Measurements from ENCODE around the gene EEF1AKMT4. TPM values are rescaled to one million over a fixed set of nuclear protein-coding genes. Genes with fewer than 3 reads are reported as not detected.

EEF1AKMT4 gene
- total and polyA plus RNA-seq, 9 donors: 1.0 to 2.1 (median 1.6) TPM

DNA sequence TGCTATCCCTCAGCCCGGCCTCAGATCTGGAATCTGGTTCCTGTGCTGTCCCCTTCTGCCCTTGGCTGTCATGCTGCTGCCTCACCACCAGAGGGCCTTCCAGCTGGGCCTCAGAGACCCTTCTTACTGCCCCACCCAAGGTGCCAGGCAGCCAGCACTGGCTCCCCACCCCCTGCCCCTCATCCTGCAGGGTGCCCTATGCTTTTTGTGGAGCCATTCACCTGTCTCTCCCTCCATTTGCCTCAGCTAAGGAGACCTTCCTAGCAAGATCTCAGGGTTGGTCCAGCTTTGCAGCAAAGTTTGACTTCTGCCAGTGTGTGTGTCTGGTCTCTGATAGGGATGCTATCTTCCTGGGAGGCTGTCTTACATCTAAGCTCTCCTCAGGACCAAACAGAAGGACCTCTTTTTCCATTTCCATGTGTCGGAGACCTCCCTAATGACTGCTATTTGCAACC is 22.0 kb upstream of the EEF1AKMT4 start:
- Histone ChIP-seq H3K27me3 (ENCODE audit: control insufficient read depth, insufficient read depth, low read length) (peaks cover 59% of the 10 kb centered on the region), H3K36me3 (ENCODE audit: control insufficient read depth, insufficient read depth, low read length) (no peaks in the 10 kb centered on the region), H3K4me1 (ENCODE audit: control insufficient read depth, insufficient read depth, low read length) (peaks cover 15% of the 10 kb centered on the region), H3K27ac (ENCODE audit: low read length) (no peak overlapping the region), H3K4me3 (ENCODE audit: low read length) (no peak overlapping the region), H3K9me3 (replicated peaks; ENCODE audit: control insufficient read depth, low read depth, low read length) (no peaks in the 10 kb centered on the region)
- no peak for DNase-seq
- 22% methylated on average over 1 of the region's 2 CpGs for WGBS (ENCODE audit: insufficient coverage)

DNA sequence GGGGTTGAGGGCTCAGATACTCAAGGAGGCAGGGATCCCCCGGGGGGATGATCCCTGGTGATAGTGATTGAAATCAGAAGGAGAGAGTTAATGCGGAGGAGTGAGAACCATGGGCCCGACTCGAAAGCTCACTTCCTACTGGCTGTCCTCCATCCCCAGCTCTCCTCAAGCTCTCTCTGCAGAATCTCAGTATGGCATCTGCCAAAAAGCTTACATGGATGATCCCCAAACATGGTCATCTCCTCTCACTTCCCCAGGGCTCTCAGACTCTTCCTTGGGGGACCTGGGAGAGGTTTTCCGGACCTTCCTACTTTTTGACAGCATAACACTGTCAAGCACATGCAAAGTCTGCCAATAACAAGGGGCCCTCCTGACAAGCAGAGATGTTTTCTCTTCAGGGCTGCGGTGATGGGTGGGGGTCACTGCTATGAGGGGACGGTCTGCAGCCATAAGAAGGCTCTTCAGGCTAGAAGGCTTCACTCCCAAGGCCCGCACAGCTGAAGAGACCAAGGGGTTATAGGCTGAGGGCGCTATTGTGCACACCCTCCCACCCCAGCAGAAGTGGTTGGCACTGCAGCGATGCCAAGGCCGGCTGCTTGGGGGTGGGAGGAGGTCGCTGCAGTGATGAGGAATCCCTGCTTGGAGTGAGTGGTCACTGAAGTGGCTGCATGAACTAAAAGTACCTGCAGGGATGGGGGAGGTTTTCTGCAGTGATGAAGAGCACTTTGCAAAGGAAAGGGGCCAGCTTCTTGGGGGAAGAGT is 20.9 kb upstream of the EEF1AKMT4 start:
- Histone ChIP-seq H3K27ac (ENCODE audit: low read length) (no peak overlapping the region), H3K36me3 (ENCODE audit: control insufficient read depth, insufficient read depth, low read length) (no peaks in the 10 kb centered on the region), H3K9me3 (replicated peaks; ENCODE audit: control insufficient read depth, low read depth, low read length) (no peaks in the 10 kb centered on the region), H3K27me3 (ENCODE audit: control insufficient read depth, insufficient read depth, low read length) (peaks cover 69% of the 10 kb centered on the region), H3K4me3 (ENCODE audit: low read length) (no peak overlapping the region), H3K4me1 (ENCODE audit: control insufficient read depth, insufficient read depth, low read length) (peaks cover 15% of the 10 kb centered on the region)
- no peak for DNase-seq
- 18% methylated on average over 4 of the region's 12 CpGs for WGBS (ENCODE audit: insufficient coverage)

DNA sequence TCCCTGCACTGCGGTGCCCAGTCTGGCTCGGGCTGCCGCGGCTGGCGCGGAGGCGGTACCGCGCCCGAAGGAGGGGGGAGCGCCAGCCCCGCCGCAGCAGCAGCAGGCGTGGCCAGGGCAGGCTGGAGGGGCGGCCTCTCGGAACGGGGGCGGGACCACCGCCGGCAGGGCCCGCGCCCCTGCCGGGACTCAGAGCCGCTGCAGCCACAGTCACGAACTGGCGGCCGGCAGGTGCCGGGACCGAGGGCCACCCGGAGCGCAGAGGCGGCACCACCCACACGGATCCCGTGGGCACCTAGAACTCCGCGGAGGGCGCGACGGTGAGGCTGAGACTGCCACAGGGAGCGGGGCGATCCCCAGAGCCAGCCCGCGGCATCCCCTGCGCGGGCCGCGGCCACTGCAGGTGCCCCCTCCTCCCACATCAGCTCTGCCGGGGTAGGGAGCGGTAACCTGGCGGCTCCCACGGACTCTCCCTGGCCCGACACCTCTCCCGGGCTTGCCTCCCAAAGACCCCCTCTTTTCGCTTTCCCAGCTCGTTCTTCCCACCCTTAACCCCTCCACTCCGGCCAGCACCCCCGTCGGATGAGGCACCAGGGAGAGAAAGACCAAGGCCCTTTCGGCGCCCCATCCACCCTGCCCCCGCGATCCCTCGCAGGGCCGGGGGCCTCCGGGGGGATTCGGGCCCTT is 19.9 kb upstream of the EEF1AKMT4 start, which contains the start of gene VWA5B2:
Gene VWA5B2 (plus strand): TSS at position 192 of the 687 bp plus-strand sequence. CDS start 944 bp downstream, outside the sequence.
- Histone ChIP-seq H3K36me3 (ENCODE audit: control insufficient read depth, insufficient read depth, low read length) (no peaks in the 10 kb centered on the region), H3K27ac (ENCODE audit: low read length) (no peak within 1 kb of the TSS), H3K9me3 (replicated peaks; ENCODE audit: control insufficient read depth, low read depth, low read length) (no peaks in the 10 kb centered on the region), H3K27me3 (ENCODE audit: control insufficient read depth, insufficient read depth, low read length) (peaks cover 76% of the 10 kb centered on the region), H3K4me3 (ENCODE audit: low read length) (peak within 1 kb of the TSS; percentile 32), H3K4me1 (ENCODE audit: control insufficient read depth, insufficient read depth, low read length) (peaks cover 15% of the 10 kb centered on the region)
- peak; percentile 57 for DNase-seq
- under 1% methylated on average over 66 of the region's 66 CpGs for WGBS (ENCODE audit: insufficient coverage)

DNA sequence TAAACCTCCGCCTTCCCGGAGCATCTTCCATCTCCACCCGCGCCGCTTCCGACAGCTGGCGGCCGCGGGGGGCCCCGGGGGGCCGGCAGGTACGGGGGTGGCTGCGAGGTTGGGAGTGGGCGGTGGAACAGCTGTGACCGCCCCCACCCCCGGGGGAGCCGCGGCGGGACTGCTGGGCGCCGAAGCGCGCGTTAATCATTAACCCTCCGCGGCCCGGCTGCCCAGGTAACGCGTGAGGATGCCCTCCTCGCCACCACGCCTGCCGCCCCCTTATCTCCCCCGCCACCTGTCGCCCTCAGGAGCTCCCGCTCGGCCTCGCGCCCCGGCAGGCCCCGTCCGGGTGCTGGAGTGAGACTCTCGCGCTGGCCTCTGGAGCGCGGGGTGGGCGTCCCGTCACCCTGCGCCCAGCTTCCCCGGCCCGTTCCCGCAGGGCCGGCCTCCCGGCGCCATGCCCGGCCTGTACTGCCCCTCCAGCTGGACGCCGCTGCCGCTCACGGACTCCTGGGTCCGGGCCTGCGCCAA is 19.3 kb upstream of the EEF1AKMT4 start:
- no peaks in the 10 kb centered on the region for H3K9me3 ChIP-seq (replicated peaks; ENCODE audit: control insufficient read depth, low read depth, low read length)
- H3K27me3 ChIP-seq (ENCODE audit: control insufficient read depth, insufficient read depth, low read length): peaks cover 73% of the 10 kb centered on the region
- H3K36me3 ChIP-seq (ENCODE audit: control insufficient read depth, insufficient read depth, low read length): no peaks in the 10 kb centered on the region
- 0% methylated on average over 56 of the region's 61 CpGs for WGBS (ENCODE audit: insufficient coverage)
- H3K4me1 ChIP-seq (ENCODE audit: control insufficient read depth, insufficient read depth, low read length): peaks cover 15% of the 10 kb centered on the region
- no peak for DNase-seq
- H3K27ac ChIP-seq (ENCODE audit: low read length): no peak overlapping the region
- peak overlapping the region; percentile 32 for H3K4me3 ChIP-seq (ENCODE audit: low read length)

DNA sequence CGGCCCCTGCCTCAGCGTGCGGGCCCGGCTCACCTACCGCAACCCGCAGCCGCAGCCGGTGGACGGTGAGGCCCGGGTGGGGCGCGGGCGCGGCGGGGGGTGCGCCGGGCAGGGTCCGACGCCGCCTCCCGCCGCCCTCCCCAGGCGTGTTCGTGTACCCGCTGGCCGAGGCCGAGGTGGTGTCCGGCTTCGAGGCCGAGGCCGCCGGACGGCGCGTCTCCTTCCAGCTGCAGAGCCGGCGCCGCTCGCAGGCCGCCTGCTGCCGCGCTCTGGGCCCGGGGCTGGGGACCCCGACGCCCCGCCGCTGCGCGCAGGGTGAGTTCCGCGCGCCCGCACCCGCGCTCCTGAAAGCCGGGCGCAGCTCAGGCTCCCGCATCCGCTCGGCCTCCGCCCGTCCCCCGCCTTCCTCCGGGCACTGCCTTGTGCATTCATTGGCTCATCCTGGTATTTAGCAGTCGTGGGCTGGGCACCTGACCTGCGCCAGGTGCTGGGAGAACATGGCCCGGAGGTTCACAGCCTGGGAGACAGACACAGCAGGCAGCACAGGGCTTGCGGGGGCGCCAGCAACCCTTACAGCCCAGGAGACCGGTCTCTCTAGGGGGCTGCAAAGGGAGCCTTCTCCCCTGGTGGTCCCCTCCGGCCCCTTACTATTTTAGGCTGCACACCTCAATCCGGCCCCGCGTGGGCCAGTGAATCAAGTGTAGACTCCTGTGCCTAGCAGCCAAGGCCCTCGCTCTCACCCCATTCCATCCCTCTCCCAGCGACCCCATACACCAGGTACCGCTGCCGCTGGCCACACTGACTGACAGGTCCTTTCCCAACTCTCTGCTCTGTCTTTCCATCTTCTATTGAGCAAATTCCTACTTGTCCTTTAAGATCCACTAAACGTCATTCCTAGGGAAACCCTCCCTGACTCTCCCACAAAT is 18.6 kb upstream of the EEF1AKMT4 start:
- Histone ChIP-seq H3K4me1 (ENCODE audit: control insufficient read depth, insufficient read depth, low read length) (peaks cover 15% of the 10 kb centered on the region), H3K36me3 (ENCODE audit: control insufficient read depth, insufficient read depth, low read length) (no peaks in the 10 kb centered on the region), H3K27me3 (ENCODE audit: control insufficient read depth, insufficient read depth, low read length) (peaks cover 73% of the 10 kb centered on the region), H3K4me3 (ENCODE audit: low read length) (no peak overlapping the region), H3K9me3 (replicated peaks; ENCODE audit: control insufficient read depth, low read depth, low read length) (no peaks in the 10 kb centered on the region), H3K27ac (ENCODE audit: low read length) (no peak overlapping the region)
- WGBS (ENCODE audit: insufficient coverage): 3% methylated on average over 79 of the region's 79 CpGs
- no peak for DNase-seq

DNA sequence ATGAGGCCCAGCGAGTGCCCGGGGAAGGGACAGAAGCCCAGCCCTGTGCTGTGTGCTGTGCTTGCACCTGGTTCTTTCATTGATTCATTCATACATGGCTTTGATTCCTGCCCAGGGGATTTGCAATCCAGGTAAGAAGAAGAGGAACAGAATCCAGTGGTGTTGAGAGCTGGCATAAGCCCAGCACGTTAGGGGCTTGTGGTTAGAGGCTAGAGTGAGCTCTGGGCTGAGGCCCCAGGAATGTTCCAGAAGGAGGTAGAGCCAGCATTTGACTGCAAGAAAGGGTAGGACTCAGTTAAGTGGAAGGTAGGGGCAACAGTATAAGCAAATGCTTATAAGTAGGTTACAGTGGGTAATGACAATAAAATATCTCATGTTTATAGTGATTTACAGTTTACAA is 17.8 kb upstream of the EEF1AKMT4 start:
- no peaks in the 10 kb centered on the region for H3K36me3 ChIP-seq (ENCODE audit: control insufficient read depth, insufficient read depth, low read length)
- H3K9me3 ChIP-seq (replicated peaks; ENCODE audit: control insufficient read depth, low read depth, low read length): no peaks in the 10 kb centered on the region
- DNase-seq: no peak
- no peak overlapping the region for H3K27ac ChIP-seq (ENCODE audit: low read length)
- H3K4me3 ChIP-seq (ENCODE audit: low read length): no peak overlapping the region
- peaks cover 71% of the 10 kb centered on the region for H3K27me3 ChIP-seq (ENCODE audit: control insufficient read depth, insufficient read depth, low read length)
- H3K4me1 ChIP-seq (ENCODE audit: control insufficient read depth, insufficient read depth, low read length): peaks cover 15% of the 10 kb centered on the region
- 0% methylated on average over 1 of the region's 3 CpGs for WGBS (ENCODE audit: insufficient coverage)

DNA sequence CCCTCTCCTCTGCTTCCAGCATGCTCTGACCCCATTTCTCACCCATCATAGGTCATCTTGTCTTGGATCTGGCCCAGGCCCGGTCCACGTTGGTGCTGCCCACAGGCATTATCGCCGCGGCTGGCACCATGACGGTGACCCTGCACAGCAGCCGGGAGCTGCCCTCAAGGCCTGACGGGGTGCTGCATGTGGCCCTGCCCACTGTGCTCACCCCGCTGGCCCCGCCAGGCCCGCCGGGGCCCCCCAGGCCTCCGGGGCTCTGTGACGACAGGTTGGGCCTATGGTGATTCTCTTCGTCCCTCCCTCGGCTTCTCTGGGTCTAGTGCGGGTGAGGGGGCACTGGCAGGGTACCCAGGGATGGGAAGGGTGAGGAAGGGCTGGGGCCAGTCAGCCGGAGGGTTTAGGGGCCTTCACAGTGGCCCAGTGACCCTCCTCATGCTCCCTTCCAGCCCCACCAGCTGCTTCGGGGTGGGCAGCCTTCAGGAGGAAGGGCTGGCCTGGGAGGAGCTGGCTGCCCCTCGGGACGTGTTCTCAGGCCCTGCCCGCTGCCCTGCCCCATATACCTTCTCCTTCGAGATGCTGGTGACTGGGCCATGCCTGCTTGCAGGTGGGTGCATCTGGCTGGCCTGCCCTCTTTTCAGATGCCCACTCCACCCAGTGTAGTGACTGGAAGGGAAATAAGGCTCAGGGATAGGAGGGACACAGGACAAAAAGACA is 16.2 kb upstream of the EEF1AKMT4 start:
- 88% methylated on average over 8 of the region's 23 CpGs for WGBS (ENCODE audit: insufficient coverage)
- peaks cover 58% of the 10 kb centered on the region for H3K27me3 ChIP-seq (ENCODE audit: control insufficient read depth, insufficient read depth, low read length)

DNA sequence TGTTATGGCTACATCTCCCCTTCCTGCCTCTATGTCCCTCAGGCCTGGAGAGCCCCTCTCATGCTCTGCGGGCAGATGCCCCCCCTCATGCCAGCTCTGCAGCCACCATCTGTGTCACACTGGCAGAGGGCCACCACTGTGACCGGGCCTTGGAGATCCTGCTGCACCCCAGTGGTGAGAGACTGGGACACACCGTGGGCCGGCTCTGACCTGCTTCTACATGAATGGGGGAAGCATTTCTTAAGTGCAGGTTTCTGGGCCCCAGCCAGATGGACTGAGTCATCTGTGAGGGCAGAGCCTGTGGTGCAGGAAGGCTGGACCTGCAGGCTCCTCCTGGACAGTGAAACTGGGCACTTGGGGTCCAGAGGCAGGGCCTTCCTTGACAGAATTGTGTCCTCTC is 15.2 kb upstream of the EEF1AKMT4 start:
- Histone ChIP-seq H3K9me3 (replicated peaks; ENCODE audit: control insufficient read depth, low read depth, low read length) (no peaks in the 10 kb centered on the region), H3K4me1 (ENCODE audit: control insufficient read depth, insufficient read depth, low read length) (peaks cover 12% of the 10 kb centered on the region), H3K27me3 (ENCODE audit: control insufficient read depth, insufficient read depth, low read length) (peaks cover 49% of the 10 kb centered on the region), H3K27ac (ENCODE audit: low read length) (no peak overlapping the region), H3K4me3 (ENCODE audit: low read length) (no peak overlapping the region), H3K36me3 (ENCODE audit: control insufficient read depth, insufficient read depth, low read length) (no peaks in the 10 kb centered on the region)
- WGBS (ENCODE audit: insufficient coverage): 18% methylated on average over 3 of the region's 4 CpGs
- no peak for DNase-seq

More for the DNA sequence above, 16.2 kb upstream of the EEF1AKMT4 start:
- Histone ChIP-seq H3K4me3 (ENCODE audit: low read length) (no peak overlapping the region), H3K4me1 (ENCODE audit: control insufficient read depth, insufficient read depth, low read length) (peaks cover 15% of the 10 kb centered on the region), H3K9me3 (replicated peaks; ENCODE audit: control insufficient read depth, low read depth, low read length) (no peaks in the 10 kb centered on the region), H3K27ac (ENCODE audit: low read length) (no peak overlapping the region), H3K36me3 (ENCODE audit: control insufficient read depth, insufficient read depth, low read length) (no peaks in the 10 kb centered on the region)
- DNase-seq: no peak

DNA sequence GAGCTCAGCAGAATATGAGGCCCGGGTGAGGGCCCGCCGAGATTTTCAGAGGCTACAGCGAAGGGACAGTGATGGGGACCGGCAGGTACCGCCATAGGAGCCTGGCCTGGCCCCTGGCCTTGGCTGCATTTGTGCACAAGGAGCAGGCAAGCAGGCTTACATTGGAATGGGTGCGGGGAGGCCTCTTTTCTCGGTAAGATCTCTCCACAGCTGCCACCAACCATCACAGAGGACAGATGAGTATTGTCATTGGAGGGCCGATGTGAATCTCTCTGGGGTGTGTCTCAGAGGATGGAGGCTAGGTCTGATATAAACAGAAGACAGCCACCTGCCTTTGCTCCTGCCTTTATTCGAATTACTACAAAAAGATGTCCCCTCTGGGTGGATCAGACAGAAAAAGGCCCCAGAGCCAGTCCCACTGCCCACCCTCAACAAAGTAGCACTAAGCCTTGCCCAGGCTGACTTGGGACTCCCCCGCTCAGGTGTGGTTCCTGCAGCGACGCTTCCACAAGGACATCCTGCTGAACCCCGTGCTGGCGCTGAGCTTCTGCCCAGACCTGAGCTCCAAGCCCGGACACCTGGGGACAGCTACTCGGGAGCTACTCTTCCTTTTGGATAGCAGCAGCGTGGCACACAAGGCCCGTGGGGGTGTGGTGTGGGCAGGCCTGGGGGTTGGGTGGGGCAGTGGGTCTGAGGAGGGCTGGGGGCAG is 14.6 kb upstream of the EEF1AKMT4 start:
- Histone ChIP-seq H3K9me3 (replicated peaks; ENCODE audit: control insufficient read depth, low read depth, low read length) (no peaks in the 10 kb centered on the region), H3K27ac (ENCODE audit: low read length) (no peak overlapping the region), H3K4me3 (ENCODE audit: low read length) (no peak overlapping the region), H3K4me1 (ENCODE audit: control insufficient read depth, insufficient read depth, low read length) (peaks cover 8% of the 10 kb centered on the region), H3K36me3 (ENCODE audit: control insufficient read depth, insufficient read depth, low read length) (no peaks in the 10 kb centered on the region), H3K27me3 (ENCODE audit: control insufficient read depth, insufficient read depth, low read length) (peaks cover 44% of the 10 kb centered on the region)
- no peak for DNase-seq
- WGBS (ENCODE audit: insufficient coverage): 86% methylated on average over 12 of the region's 19 CpGs

Measured in muscle of leg (tissue), 11 donors.